Karpas-422 (cell line): ENCODE results near the gene ISG15. TPM values are rescaled to one million over a fixed set of nuclear protein-coding genes. Genes with fewer than 3 reads are reported as not detected.

Experiments used
- DNase-seq: peaks from one replicate; pipeline ENCODE4 v3.0.0-alpha.2; 2015
- H2AFZ ChIP-seq: fragments of 200-600 bp; sonication (generic); 2 replicates; pipeline ENCODE4 v1.6.1; 2014; ENCODE audit warnings: antibody characterized with exemption, low read length, mixed read lengths
- H3K27ac ChIP-seq: fragments of 200-600 bp; sonication (generic); 2 replicates; pipeline ENCODE4 v1.5.1; 2014; ENCODE audit warnings: mild to moderate bottlenecking, low read length, moderate library complexity
- H3K27me3 ChIP-seq: fragments of 200-600 bp; sonication (generic); 2 replicates; pipeline ENCODE4 v1.6.1; 2014; ENCODE audit warnings: low read length, mixed read lengths
- H3K36me3 ChIP-seq: fragments of 200-600 bp; sonication (generic); 2 replicates; pipeline ENCODE4 v1.6.1; 2014; ENCODE audit warnings: low read length, mixed read lengths; ENCODE audit not compliant: insufficient read depth
- H3K4me1 ChIP-seq: fragments of 200-600 bp; sonication (generic); 2 replicates; pipeline ENCODE4 v1.6.1; 2014; ENCODE audit warnings: mild to moderate bottlenecking, low read length, mixed read lengths
- H3K4me2 ChIP-seq: fragments of 200-600 bp; sonication (generic); 2 replicates; pipeline ENCODE4 v1.6.1; 2014; ENCODE audit warnings: low read length, low read depth, mild to moderate bottlenecking; ENCODE audit not compliant: poor library complexity, severe bottlenecking
- H3K4me3 ChIP-seq: fragments of 200-600 bp; sonication (generic); 2 replicates; pipeline ENCODE4 v1.5.1; 2014; ENCODE audit warnings: mild to moderate bottlenecking, antibody characterized with exemption, low read length, mixed read lengths
- H3K79me2 ChIP-seq: fragments of 200-600 bp; sonication (generic); 2 replicates; pipeline ENCODE4 v1.6.1; 2014; ENCODE audit warnings: mild to moderate bottlenecking, low read length, mixed read lengths
- H3K9ac ChIP-seq: fragments of 200-600 bp; sonication (generic); 2 replicates; pipeline ENCODE4 v1.6.0; 2014; ENCODE audit warnings: low read length
- H3K9me2 ChIP-seq: fragments of 200-600 bp; sonication (generic), shearing (Covaris generic); replicated peaks from 2 replicates; pipeline ENCODE4 v1.6.0; 2014; ENCODE audit warnings: mild to moderate bottlenecking, low read length, moderate library complexity; ENCODE audit not compliant: insufficient read depth
- H3K9me3 ChIP-seq: fragments of 300-700, 200-600 bp; sonication (generic); 2 replicates; pipeline ENCODE4 v1.6.1; 2014; ENCODE audit warnings: low read length, mixed read lengths
- H4K20me1 ChIP-seq: fragments of 200-600 bp; sonication (generic); 2 replicates; pipeline ENCODE4 v1.6.1; 2014; ENCODE audit warnings: mild to moderate bottlenecking, antibody characterized with exemption, low read length, low read depth; ENCODE audit not compliant: insufficient read depth
- small RNA-seq: library from RNA; depleted of rRNA; stranded (forward); fragments of <200 nt; gene quantifications from one replicate; pipeline ENCODE3, GENCODE V24; 2014
- total RNA-seq: library from RNA; depleted of rRNA; stranded (reverse); fragments of >200 nt; shearing (Covaris generic); gene quantifications from 2 replicates; pipeline ENCODE4 v1.2.3, GENCODE V29; 2014; ENCODE audit warnings: low replicate concordance; rRNA removed

ISG15 gene
- total RNA-seq, 1 experiment from 2014 or later, result 102 TPM

DNA sequence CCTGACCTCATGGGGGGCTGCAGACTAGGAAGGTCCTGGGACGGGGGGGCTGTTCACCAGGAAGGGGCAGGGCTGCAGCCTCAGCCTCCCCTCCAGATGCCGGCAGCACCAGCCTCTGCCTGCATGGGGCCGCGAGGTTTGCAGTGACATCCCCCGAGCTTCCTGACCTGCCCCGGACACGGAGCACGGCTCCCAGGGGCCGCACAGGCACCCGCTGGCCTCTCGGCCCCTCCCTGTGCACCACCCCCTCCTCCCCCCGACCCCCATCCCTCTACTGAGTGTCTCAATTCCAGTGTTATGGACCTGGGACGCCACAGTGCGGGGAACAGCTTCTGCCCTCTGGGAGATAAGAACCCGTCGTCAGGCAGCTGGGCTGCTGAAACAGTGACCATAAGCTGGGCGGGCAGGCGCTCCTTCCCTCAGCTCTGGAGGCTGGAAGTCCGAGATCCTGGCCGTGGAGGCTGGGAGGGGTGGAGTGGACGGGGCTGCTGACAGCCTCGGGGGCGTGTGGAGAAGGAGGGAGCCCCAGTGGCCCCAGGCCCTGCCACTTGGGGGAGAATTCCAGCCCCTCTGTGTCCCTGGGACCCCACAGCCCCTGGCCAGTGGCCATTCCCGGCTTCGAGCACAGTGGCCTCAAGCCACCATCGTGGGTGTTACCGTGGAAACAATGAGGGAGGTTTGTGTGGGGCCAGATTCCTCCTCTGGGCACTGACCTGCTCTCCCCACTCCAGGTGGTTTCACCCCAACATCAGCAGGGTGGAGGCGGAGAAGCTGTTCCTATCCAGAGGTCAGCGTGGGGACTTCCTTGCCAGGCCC is 49.3 kb downstream of the ISG15 start:
- no peak overlapping the region for H2AFZ ChIP-seq
- no peaks in the 10 kb centered on the region for H3K9me2 ChIP-seq
- H3K4me3 ChIP-seq, result no peak overlapping the region
- no peak overlapping the region for H3K9ac ChIP-seq
- no peak overlapping the region for H3K4me2 ChIP-seq
- no peaks in the 10 kb centered on the region for H3K36me3 ChIP-seq
- H3K79me2 ChIP-seq, result no peaks in the 10 kb centered on the region
- H3K27ac ChIP-seq, result no peak overlapping the region
- H3K9me3 ChIP-seq, result no peaks in the 10 kb centered on the region
- DNase-seq, result no peak
- H3K4me1 ChIP-seq, result peaks cover 14% of the 10 kb centered on the region
- H4K20me1 ChIP-seq, result peaks cover 11% of the 10 kb centered on the region; the same call in 1 of the 2 replicates
- no peaks in the 10 kb centered on the region for H3K27me3 ChIP-seq

DNA sequence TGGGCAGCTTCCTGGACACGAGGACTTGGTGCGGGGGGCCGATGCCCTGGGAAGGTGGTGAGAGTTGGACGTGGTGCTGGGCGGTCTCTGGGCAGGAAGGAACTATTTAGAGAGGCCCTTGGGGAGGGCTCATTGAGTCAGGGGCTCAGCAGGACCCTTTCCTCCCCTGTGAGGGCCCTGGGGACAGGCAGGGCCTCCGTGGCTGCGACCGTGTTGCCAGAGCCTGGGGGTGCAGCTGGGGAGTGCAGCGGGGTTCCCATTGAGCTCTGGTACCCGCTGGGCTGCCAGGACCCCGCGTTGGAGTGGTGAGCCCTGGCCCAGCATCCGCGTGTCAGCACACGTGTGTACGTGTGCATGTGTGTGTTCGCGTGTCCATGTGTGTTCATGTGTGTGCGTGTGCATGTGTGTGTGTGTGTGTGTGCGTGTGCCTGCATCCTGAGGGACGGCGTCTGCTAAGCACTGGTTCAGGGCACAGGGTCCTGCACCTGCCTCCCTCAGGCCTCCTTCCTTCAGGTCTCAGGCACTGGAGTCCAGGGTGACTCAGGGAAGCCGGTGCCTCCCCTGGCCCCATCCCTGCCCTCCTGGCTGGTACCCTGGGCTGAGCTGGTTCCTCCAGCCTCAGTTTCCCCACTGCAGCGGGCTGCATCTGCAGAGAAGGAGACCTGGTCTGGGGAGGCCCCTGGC is 50.1 kb downstream of the ISG15 start:
- H4K20me1 ChIP-seq, result peaks cover 11% of the 10 kb centered on the region; the same call in 1 of the 2 replicates
- H3K4me1 ChIP-seq, result peaks cover 14% of the 10 kb centered on the region
- H3K79me2 ChIP-seq, result no peaks in the 10 kb centered on the region
- H2AFZ ChIP-seq, result no peak overlapping the region
- H3K27ac ChIP-seq, result no peak overlapping the region
- no peaks in the 10 kb centered on the region for H3K9me2 ChIP-seq
- H3K9me3 ChIP-seq, result no peaks in the 10 kb centered on the region
- no peak overlapping the region for H3K4me2 ChIP-seq
- no peak overlapping the region for H3K9ac ChIP-seq
- H3K27me3 ChIP-seq, result no peaks in the 10 kb centered on the region
- no peaks in the 10 kb centered on the region for H3K36me3 ChIP-seq
- no peak for DNase-seq
- H3K4me3 ChIP-seq, result no peak overlapping the region

Small RNAs within 50 kb of the gene (small RNA-seq; reads per million reads assigned to genes)
- not detected for gene AL645608.3

Other genes starting within 250 kb of the ISG15 start
- not detected in 2 replicates for gene SAMD11, start 89.6 kb upstream of the ISG15 start, total RNA-seq
- 32.5 and 63.5 TPM in 2 replicates for gene NOC2L, start 54.2 kb upstream of the ISG15 start, total RNA-seq
- 13.9 and 21.2 TPM in 2 replicates for gene KLHL17, start 52.9 kb upstream of the ISG15 start, total RNA-seq
- 0.72 TPM in 1 of 2 replicates, not detected in the other for gene PLEKHN1, start 47.0 kb upstream of the ISG15 start, total RNA-seq
- gene PERM1, start 31.4 kb upstream of the ISG15 start, total RNA-seq, result not detected in 2 replicates
- gene HES4, start 13.4 kb upstream of the ISG15 start, total RNA-seq, result not detected in 2 replicates
- gene AGRN, start 6.6 kb downstream of the ISG15 start, total RNA-seq, result 2.4 and 8.4 TPM in 2 replicates
- gene RNF223, start 60.8 kb downstream of the ISG15 start, total RNA-seq, result not detected in 2 replicates
- gene C1orf159, start 102.6 kb downstream of the ISG15 start, total RNA-seq, result 10.2 and 10.4 TPM in 2 replicates
- gene TTLL10, start 160.4 kb downstream of the ISG15 start, total RNA-seq, result 0.18 TPM in 1 of 2 replicates, not detected in the other
- 0.30 and 0.90 TPM in 2 replicates for gene TNFRSF18, start 193.1 kb downstream of the ISG15 start, total RNA-seq
- gene TNFRSF4, start 200.7 kb downstream of the ISG15 start, total RNA-seq, result not detected in 2 replicates
- gene SDF4, start 218.5 kb downstream of the ISG15 start, total RNA-seq, result 25.6 and 42.0 TPM in 2 replicates
- gene B3GALT6, start 218.7 kb downstream of the ISG15 start, total RNA-seq, result 8.6 and 17.7 TPM in 2 replicates
- gene C1QTNF12, start 233.2 kb downstream of the ISG15 start, total RNA-seq, result 2.2 and 2.5 TPM in 2 replicates